H9 (cell line): Measurements from ENCODE around the gene CLMN. TPM values are rescaled to one million over a fixed set of nuclear protein-coding genes. Genes with fewer than 3 reads are reported as not detected.

Source experiments
- DNase-seq: peaks from one replicate; pipeline ENCODE4 v3.0.0-alpha.2; 2017
- H2AFZ ChIP-seq: one replicate; pipeline ENCODE4 v1.6.1; 2013; ENCODE audit warnings: mild to moderate bottlenecking, low read length, control low read depth, moderate library complexity
- H2AK5ac ChIP-seq: 2 replicates; pipeline ENCODE4 v1.6.1; 2013; ENCODE audit warnings: low read length, control low read depth, mixed read lengths; ENCODE audit not compliant: insufficient read length
- H2BK120ac ChIP-seq: one replicate; pipeline ENCODE4 v1.6.1; 2013; ENCODE audit warnings: low read depth, mild to moderate bottlenecking, low read length, control low read depth, inconsistent platforms; ENCODE audit not compliant: poor library complexity, severe bottlenecking
- H2BK12ac ChIP-seq: 2 replicates; pipeline ENCODE4 v1.6.1; 2013; ENCODE audit warnings: low read length, control low read depth, mixed read lengths, low read depth; ENCODE audit not compliant: insufficient read length
- H2BK15ac ChIP-seq: 2 replicates; pipeline ENCODE4 v1.6.1; 2013; ENCODE audit warnings: low read depth, low read length, control low read depth
- H2BK20ac ChIP-seq: one replicate; pipeline ENCODE4 v1.6.1; 2013; ENCODE audit warnings: low read depth, mild to moderate bottlenecking, low read length, control low read depth, inconsistent platforms; ENCODE audit not compliant: poor library complexity, severe bottlenecking
- H2BK5ac ChIP-seq: 2 replicates; pipeline ENCODE4 v1.6.1; 2013; ENCODE audit warnings: low read length, control low read depth, mixed read lengths; ENCODE audit not compliant: insufficient read length
- H3K14ac ChIP-seq: 2 replicates; pipeline ENCODE4 v1.6.1; 2013; ENCODE audit warnings: low read length, control low read depth; ENCODE audit not compliant: insufficient read depth
- H3K18ac ChIP-seq: 2 replicates; pipeline ENCODE4 v1.6.1; 2013; ENCODE audit warnings: low read depth, mild to moderate bottlenecking, mixed read lengths, low read length, control low read depth; ENCODE audit not compliant: insufficient read length
- H3K23ac ChIP-seq: 2 replicates; pipeline ENCODE4 v1.6.1; 2013; ENCODE audit warnings: low read length, control low read depth, mixed read lengths, low read depth; ENCODE audit not compliant: insufficient read length
- H3K23me2 ChIP-seq: 2 replicates; pipeline ENCODE4 v1.6.1; 2013; ENCODE audit warnings: low read depth, mild to moderate bottlenecking, mixed read lengths, low read length, control low read depth; ENCODE audit not compliant: insufficient read length, poor library complexity, severe bottlenecking
- H3K27ac ChIP-seq: 2 replicates; pipeline ENCODE4 v1.5.1; 2013; ENCODE audit warnings: low read length, control low read depth, mixed read lengths, low read depth; ENCODE audit not compliant: insufficient read length
- H3K27me3 ChIP-seq: 2 replicates; pipeline ENCODE4 v1.6.1; 2013; ENCODE audit warnings: low read length, control low read depth, inconsistent platforms; ENCODE audit not compliant: insufficient read depth
- H3K4ac ChIP-seq: 2 replicates; pipeline ENCODE4 v1.6.1; 2013; ENCODE audit warnings: low read depth, mild to moderate bottlenecking, control low read depth, inconsistent platforms, low read length, moderate library complexity
- H3K4me1 ChIP-seq: 2 replicates; pipeline ENCODE4 v1.6.1; 2013; ENCODE audit warnings: low read length, control low read depth, inconsistent platforms; ENCODE audit not compliant: insufficient read depth
- H3K4me2 ChIP-seq: 2 replicates; pipeline ENCODE4 v1.6.1; 2013; ENCODE audit warnings: low read length, control low read depth, mixed read lengths; ENCODE audit not compliant: insufficient read length, insufficient read depth
- H3K56ac ChIP-seq: 2 replicates; pipeline ENCODE4 v1.6.1; 2013; ENCODE audit warnings: low read depth, mild to moderate bottlenecking, mixed read lengths, low read length, control low read depth; ENCODE audit not compliant: insufficient read length
- H3K79me1 ChIP-seq: 2 replicates; pipeline ENCODE4 v1.6.1; 2013; ENCODE audit warnings: low read depth, mild to moderate bottlenecking, moderate library complexity, low read length, control low read depth, inconsistent platforms; ENCODE audit not compliant: insufficient read depth, poor library complexity, severe bottlenecking
- H3K79me2 ChIP-seq: 2 replicates; pipeline ENCODE4 v1.6.1; 2013; ENCODE audit warnings: low read length, control low read depth, inconsistent platforms; ENCODE audit not compliant: insufficient read depth
- H3K9ac ChIP-seq: 2 replicates; pipeline ENCODE4 v1.6.1; 2013; ENCODE audit warnings: low read length, control low read depth, mixed read lengths; ENCODE audit not compliant: insufficient read length; ENCODE audit errors: extremely low read depth
- H3K9me3 ChIP-seq: one replicate; pipeline ENCODE4 v1.6.1; 2013; ENCODE audit warnings: low read depth, low read length, inconsistent platforms; ENCODE audit not compliant: control insufficient read depth
- H3T11ph ChIP-seq: one replicate; pipeline ENCODE4 v1.6.1; 2013; ENCODE audit warnings: mild to moderate bottlenecking, low read length, control low read depth, inconsistent platforms
- H4K20me1 ChIP-seq: one replicate; pipeline ENCODE4 v1.6.1; 2013; ENCODE audit not compliant: control insufficient read depth, insufficient read length, insufficient read depth
- H4K5ac ChIP-seq: 2 replicates; pipeline ENCODE4 v1.6.1; 2013; ENCODE audit warnings: low read depth, mild to moderate bottlenecking, mixed read lengths, low read length, control low read depth; ENCODE audit not compliant: insufficient read length
- H4K8ac ChIP-seq: replicated peaks from 2 replicates; pipeline ENCODE4 v1.6.1; 2013; ENCODE audit warnings: low read length, control low read depth, mixed read lengths, low read depth; ENCODE audit not compliant: insufficient read length
- H4K91ac ChIP-seq: 2 replicates; pipeline ENCODE4 v1.6.1; 2013; ENCODE audit warnings: low read depth, mild to moderate bottlenecking, moderate library complexity, mixed read lengths, low read length, control low read depth; ENCODE audit not compliant: insufficient read length
- H3K27ac Mint-ChIP-seq, 3 experiments: 2 replicates in 2 of 3; 3 replicates in 1 of 3; pipeline ENCODE4 v1.8.0; 2020 to 2021; ENCODE audit warnings: mixed read lengths in 3 of 3, mild to moderate bottlenecking in 1 of 3, moderate library complexity in 1 of 3
- H3K27me3 Mint-ChIP-seq: 2 replicates; pipeline ENCODE4 v1.8.0; 2021; ENCODE audit warnings: low read depth, mild to moderate bottlenecking, moderate library complexity, mixed read lengths
- H3K36me3 Mint-ChIP-seq, 3 experiments: 2 replicates in 2 of 3; 3 replicates in 1 of 3; pipeline ENCODE4 v1.8.0; 2020 to 2021; ENCODE audit warnings: low read depth in 3 of 3, mixed read lengths in 3 of 3; ENCODE audit not compliant: insufficient read depth in 1 of 3
- H3K4me1 Mint-ChIP-seq, 2 experiments: 2 replicates each; pipeline ENCODE4 v1.8.0; 2020; ENCODE audit warnings: mixed read lengths in 2 of 2
- H3K4me3 Mint-ChIP-seq, 2 experiments: 2 replicates in 1 of 2; 3 replicates in 1 of 2; pipeline ENCODE4 v1.8.0; 2020 to 2021; ENCODE audit warnings: mild to moderate bottlenecking in 2 of 2, mixed read lengths in 2 of 2, moderate library complexity in 1 of 2
- H3K9me3 Mint-ChIP-seq, 2 experiments: 2 replicates in 1 of 2; 3 replicates in 1 of 2; pipeline ENCODE4 v1.8.0; 2020; ENCODE audit warnings: mild to moderate bottlenecking in 2 of 2, mixed read lengths in 2 of 2, moderate library complexity in 1 of 2
- CTCF ChIP-seq: fragments of 200-600 bp; sonication (generic); conservative IDR thresholded peaks from 3 replicates; pipeline ENCODE4 v1.8.0; 2021; ENCODE audit warnings: antibody characterized with exemption, mild to moderate bottlenecking
- WGBS: extraction: QIAGEN DNeasy Blood & Tissue Kit; methylation state at CpG from one replicate; pipeline ENCODE4 v1.1.7; 2013; ENCODE audit warnings: missing lambda C conversion rate, low lambda C conversion rate, mixed read lengths; ENCODE audit not compliant: insufficient read length; ENCODE audit errors: extremely low coverage; 5-methylcytosine and 5-hydroxymethylcytosine counted together
- total RNA-seq: library from RNA; stranded (reverse); gene quantifications from 2 replicates; pipeline ENCODE4 v1.2.1, GENCODE V29; 2021

The CLMN gene
- total RNA-seq, 1 experiment from 2014 or later: 7.6 TPM

GRCh38 chr14:95340201-95340697, 20.5 kb upstream of the CLMN start:
- no peak overlapping the region for H2BK15ac ChIP-seq
- H3K4me3 Mint-ChIP-seq: no peak overlapping the region
- no peaks in the 10 kb centered on the region for H3K79me2 ChIP-seq
- peaks cover 9% of the 10 kb centered on the region for H3K27me3 Mint-ChIP-seq
- H3K9me3 Mint-ChIP-seq: no peaks in the 10 kb centered on the region
- no peak overlapping the region for H2AFZ ChIP-seq
- H2AK5ac ChIP-seq: no peak overlapping the region
- WGBS: no CpG with 5 or more reads among the region's 8 CpGs
- H4K8ac ChIP-seq: no peak overlapping the region
- TF ChIP-seq CTCF: no peak
- no peaks in the 10 kb centered on the region for H4K20me1 ChIP-seq
- no peak overlapping the region for H3K14ac ChIP-seq
- H3K23ac ChIP-seq: no peak overlapping the region
- no peak overlapping the region for H3K27ac Mint-ChIP-seq
- no peak overlapping the region for H4K5ac ChIP-seq
- H4K91ac ChIP-seq: no peak overlapping the region
- no peaks in the 10 kb centered on the region for H3K36me3 Mint-ChIP-seq
- H3K18ac ChIP-seq: no peak overlapping the region
- no peak overlapping the region for H2BK12ac ChIP-seq
- no peak for DNase-seq
- H2BK20ac ChIP-seq: no peak overlapping the region
- no peak overlapping the region for H3T11ph ChIP-seq
- no peaks in the 10 kb centered on the region for H3K4me1 ChIP-seq
- no peaks in the 10 kb centered on the region for H3K9me3 ChIP-seq
- H3K4ac ChIP-seq: no peak overlapping the region
- H3K56ac ChIP-seq: no peak overlapping the region
- H3K9ac ChIP-seq: no peak overlapping the region
- no peaks in the 10 kb centered on the region for H3K23me2 ChIP-seq
- H3K4me1 Mint-ChIP-seq: peaks cover 5% of the 10 kb centered on the region in 2 experiments; a peak in 1 of 4 replicates
- H2BK5ac ChIP-seq: no peak overlapping the region
- H3K79me1 ChIP-seq: no peaks in the 10 kb centered on the region
- no peak overlapping the region for H2BK120ac ChIP-seq
- H3K27ac ChIP-seq: no peak overlapping the region
- H3K4me2 ChIP-seq: no peak overlapping the region
- H3K27me3 ChIP-seq: no peaks in the 10 kb centered on the region
